Measurements from ENCODE around the gene CDKN1C.

The CDKN1C gene

DNA sequence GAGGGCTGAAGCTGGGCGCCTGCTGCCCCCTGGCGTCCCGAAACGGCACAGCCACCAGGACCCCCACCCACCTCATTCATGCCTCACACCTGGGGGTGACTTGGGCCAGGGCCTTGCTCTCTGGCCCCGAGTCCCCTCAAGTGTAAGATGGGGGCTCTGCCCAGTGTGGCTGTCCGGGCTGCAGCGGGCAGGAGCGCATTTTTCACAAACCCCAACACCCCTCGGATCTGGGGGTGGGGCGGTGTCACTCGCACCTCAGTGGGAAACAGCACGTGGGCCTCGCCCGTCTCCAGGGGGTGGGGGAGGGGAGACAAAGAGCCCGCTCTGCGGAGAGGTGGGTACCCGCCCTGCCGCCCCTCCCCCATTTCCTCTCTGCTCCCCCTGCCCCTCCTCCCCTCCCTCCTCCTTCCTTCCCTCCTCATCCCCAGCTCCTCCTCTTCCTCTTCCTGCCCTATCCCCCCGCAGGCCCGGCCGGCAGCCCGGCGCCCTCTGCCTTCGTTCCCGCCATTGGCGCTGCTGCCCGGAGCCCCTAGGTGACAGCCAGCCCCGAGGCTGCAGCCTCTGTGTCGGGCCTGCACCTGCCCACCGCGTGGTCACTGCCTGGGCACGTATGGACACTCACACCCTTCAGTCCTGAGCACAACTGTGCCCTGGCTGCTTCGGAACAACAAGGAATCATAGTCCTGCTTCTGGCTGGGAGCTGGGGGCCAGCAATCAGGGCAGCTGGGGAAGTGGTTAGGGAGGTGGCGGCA is 6.8 kb upstream of the CDKN1C start:
- Histone ChIP-seq H3K4me1 (ENCODE audit: insufficient read depth, low read length) (peaks cover 15% of the 10 kb centered on the region), H3K27ac (ENCODE audit: low read depth, low read length) (peak overlapping the region; percentile 79)

DNA sequence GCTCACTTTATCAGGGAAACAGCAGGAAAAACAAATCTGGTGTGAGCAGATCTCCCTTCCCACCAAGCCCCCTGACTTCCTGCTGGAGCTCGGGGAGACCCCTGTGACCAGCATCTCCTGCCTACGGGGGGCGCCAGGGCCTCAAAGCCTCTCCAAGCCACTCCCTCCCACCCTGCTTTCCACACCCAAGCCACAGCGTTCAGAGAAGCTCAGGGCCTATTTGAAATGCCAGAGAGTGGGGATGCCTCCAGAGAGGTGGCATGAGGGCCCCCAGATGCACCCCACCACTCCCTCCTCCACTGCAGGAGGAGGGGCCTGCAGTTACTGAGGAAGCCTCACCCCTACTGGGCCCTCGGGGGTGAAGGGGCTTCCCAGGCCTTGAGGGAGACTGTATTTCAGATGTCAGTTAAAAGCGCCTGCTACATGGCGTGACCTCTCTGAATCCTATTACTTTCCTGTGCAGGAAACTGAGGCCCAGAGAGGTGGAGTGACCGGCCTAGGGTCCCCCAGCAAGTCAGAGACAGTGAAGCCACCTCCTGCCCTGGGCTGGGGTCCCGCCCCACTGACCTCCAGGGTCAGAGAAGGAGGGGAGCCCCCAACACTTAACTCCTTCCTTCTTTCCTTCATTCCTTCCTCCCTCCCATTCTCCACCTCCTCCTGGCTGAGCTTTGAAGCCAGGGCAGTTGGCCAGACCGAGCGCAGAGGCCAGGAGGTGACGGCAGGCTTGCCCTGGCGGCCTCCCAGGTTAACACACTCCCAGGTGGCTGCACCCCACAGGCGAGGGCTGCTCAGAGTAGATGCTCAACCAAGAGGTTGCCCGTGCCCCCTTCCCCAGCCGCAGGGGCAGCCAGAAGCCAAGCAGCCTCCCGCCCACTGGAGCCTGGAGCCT is 6.0 kb upstream of the CDKN1C start:
- Histone ChIP-seq H3K27me3 (ENCODE audit: insufficient read depth, low read length) (peaks cover 20% of the 10 kb centered on the region), H3K36me3 (ENCODE audit: insufficient read depth, low read length) (no peaks in the 10 kb centered on the region), H3K4me1 (ENCODE audit: insufficient read depth, low read length) (peaks cover 19% of the 10 kb centered on the region), H3K9ac (ENCODE audit: low read depth, low read length) (peak overlapping the region; percentile 74), H3K9me3 (ENCODE audit: insufficient read depth, low read depth, low read length) (no peaks in the 10 kb centered on the region), H3K27ac (ENCODE audit: low read depth, low read length) (no peak overlapping the region), H3K4me3 (ENCODE audit: low read length) (no peak overlapping the region)
- WGBS, result 56% methylated on average over 16 of the region's 17 CpGs

More for the DNA sequence above, 6.8 kb upstream of the CDKN1C start:
- Histone ChIP-seq H3K36me3 (ENCODE audit: insufficient read depth, low read length) (no peaks in the 10 kb centered on the region), H3K9ac (ENCODE audit: low read depth, low read length) (peak overlapping the region; percentile 77), H3K27me3 (ENCODE audit: insufficient read depth, low read length) (peaks cover 12% of the 10 kb centered on the region), H3K4me3 (ENCODE audit: low read length) (peak overlapping the region; percentile 53), H3K9me3 (ENCODE audit: insufficient read depth, low read depth, low read length) (no peaks in the 10 kb centered on the region)
- WGBS, result 5% methylated on average over 28 of the region's 34 CpGs

DNA sequence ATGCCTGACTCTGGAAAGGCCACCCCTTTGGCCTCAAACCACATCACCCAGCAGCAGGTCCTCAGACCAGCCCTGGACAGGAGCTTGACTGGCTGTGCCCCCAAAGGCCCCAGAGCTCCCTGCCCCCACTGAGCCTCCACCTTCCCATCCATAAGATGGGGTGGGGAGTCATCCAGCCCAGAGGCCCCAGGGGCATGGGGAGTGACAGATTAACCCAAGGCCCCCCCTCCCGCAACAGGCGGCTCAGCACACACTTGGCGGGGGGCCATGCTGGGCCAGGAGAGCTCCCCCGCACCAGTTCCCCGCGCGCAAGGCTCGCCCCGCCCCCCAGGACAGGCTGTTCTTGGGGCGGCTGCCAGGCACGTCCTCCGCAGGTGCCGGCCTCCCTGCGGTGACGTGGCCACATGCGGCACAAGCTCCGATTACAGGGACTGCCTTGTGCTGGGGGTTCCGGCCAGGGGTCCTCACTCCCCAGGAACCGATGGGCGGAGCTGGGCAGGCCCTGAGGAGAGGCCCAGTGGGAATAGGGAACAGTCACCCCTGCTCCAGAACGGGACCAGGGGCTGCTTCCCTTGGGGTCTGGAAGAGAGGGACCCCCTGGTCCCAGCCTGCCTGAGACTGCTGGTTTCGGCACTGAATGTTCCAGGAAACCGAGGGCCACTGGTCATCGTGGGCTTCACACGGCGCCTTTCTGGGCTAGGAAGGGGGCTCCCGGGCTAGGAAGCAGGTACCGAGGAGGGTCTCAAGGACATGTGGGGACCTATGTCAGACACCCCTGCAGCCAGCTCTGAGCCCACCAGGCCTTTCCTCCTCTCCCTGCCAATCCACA is 5.1 kb upstream of the CDKN1C start:
- H3K36me3 ChIP-seq (ENCODE audit: insufficient read depth, low read length), result no peaks in the 10 kb centered on the region
- no peak overlapping the region for H3K4me3 ChIP-seq (ENCODE audit: low read length)
- no peak overlapping the region for H3K27ac ChIP-seq (ENCODE audit: low read depth, low read length)
- 68% methylated on average over 28 of the region's 28 CpGs for WGBS
- no peak overlapping the region for H3K9ac ChIP-seq (ENCODE audit: low read depth, low read length)
- H3K9me3 ChIP-seq (ENCODE audit: insufficient read depth, low read depth, low read length), result no peaks in the 10 kb centered on the region
- peaks cover 25% of the 10 kb centered on the region for H3K27me3 ChIP-seq (ENCODE audit: insufficient read depth, low read length)
- peaks cover 22% of the 10 kb centered on the region for H3K4me1 ChIP-seq (ENCODE audit: insufficient read depth, low read length)

DNA sequence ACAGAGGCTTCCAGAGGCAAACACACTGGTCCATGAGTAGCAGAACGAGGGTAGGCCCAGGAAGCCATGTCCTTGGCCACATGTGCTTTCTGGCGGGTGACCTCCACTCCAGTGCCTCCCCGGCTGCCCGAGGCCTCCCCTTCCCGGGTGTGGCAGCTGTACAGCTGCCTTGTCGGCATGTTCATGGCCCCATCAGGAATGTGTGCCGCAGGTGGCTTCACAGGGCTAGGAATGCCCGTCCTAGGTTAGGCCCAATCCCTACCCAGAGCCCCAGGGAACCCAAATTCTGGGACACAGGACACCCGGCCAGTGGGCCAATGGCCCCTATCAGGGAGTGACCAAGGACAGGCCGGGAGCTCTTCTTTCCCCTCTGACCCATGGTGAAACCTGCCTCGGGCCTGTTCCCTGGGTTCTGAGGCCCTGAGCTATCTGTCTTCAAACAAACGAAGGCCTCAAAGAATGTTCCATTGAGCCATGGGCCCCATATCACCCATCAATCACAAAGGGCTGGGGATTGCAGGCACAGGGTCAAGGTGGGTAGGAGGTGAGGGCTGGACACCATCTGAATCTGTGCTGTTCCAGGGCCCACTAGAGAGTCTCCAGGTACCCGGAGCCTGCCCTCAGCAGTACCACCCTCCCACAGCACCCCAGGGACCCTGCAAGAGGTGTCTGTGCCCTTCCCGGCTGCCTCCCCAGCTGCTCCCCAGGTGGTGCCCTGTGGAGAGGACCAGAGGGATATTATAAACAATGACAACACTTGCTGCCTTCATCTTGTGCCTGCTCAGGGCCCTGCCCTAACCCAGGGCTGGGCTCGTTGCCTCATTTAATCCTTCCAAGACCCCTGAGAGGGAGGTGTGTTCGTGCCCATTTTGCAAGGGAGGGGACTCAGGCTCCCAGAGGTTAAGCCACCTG is 4.0 kb upstream of the CDKN1C start:
- Histone ChIP-seq H3K27ac (ENCODE audit: low read depth, low read length) (no peak overlapping the region), H3K27me3 (ENCODE audit: insufficient read depth, low read length) (peaks cover 32% of the 10 kb centered on the region), H3K4me3 (ENCODE audit: low read length) (no peak overlapping the region), H3K4me1 (ENCODE audit: insufficient read depth, low read length) (peaks cover 22% of the 10 kb centered on the region), H3K9ac (ENCODE audit: low read depth, low read length) (no peak overlapping the region), H3K9me3 (ENCODE audit: insufficient read depth, low read depth, low read length) (no peaks in the 10 kb centered on the region), H3K36me3 (ENCODE audit: insufficient read depth, low read length) (no peaks in the 10 kb centered on the region)
- 86% methylated on average over 16 of the region's 16 CpGs for WGBS

DNA sequence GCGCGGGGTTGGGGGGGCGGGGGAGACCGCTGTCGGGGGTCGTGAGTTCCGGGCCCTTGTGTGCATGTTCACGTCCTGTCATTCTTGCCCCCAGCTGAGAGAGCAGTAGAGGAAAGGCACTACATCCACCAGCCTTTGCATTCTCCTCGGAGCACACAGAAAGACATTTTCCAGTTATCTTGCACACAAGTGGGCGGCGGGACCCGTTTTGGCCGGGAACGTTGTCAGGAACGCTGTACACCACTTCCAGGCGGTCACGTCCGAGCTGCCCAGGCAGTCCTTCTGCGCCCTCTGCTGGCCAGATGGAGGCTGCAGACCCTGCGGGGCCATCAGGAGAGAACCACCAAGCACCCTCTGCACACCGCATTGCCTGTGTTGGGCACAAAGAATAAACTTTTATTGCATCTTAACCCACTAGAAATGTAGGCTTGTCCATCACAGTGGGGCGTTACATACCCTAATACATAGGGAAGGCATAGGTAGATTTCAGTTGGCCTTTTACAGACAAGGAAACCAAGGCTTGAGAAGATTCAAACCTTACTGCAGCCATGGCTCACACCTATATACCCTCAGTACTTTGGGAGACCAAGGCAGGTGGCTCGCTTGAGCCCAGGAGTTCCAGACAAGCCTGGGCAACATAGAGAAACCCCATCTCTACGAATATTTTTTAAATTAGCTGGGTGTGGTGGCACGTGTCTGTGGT is 2.8 kb upstream of the CDKN1C start:
- Histone ChIP-seq H3K36me3 (ENCODE audit: insufficient read depth, low read length) (no peaks in the 10 kb centered on the region), H3K4me3 (ENCODE audit: low read length) (no peak overlapping the region), H3K27me3 (ENCODE audit: insufficient read depth, low read length) (peaks cover 44% of the 10 kb centered on the region), H3K27ac (ENCODE audit: low read depth, low read length) (no peak overlapping the region), H3K9ac (ENCODE audit: low read depth, low read length) (no peak overlapping the region), H3K9me3 (ENCODE audit: insufficient read depth, low read depth, low read length) (no peaks in the 10 kb centered on the region), H3K4me1 (ENCODE audit: insufficient read depth, low read length) (peaks cover 24% of the 10 kb centered on the region)
- WGBS, result 33% methylated on average over 25 of the region's 25 CpGs

DNA sequence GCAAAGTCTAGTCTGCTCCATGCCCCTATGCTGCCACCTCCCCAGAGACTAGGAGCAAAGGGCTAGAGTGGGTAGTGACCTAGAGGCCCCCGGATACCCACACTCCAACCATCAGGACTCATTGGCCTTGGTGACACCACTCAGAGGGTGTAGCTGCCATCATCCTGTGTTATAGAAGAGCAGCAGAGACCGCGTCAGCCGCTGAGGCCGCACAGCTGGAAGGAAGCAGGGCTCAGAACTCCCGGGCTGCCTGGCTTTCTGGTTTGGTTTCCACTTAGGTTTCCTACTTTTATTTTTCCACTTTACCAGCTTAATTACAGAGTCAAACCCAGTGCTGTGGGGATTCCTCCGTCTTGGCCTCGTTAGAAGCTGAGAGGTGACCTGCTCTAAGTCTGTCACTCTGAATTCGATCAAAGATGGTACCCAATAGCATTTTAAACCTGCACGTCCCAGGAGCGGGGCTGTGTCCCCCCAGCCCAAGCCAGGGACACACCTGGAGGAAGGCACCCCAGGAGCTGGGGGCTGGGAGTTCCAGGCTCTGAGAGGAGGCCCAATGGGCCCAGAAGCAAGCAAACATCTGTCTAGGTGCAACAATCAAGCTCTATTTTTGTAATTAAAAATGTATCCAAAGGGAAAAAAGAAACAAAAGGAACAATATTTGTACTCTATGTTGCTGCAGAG is 2.1 kb upstream of the CDKN1C start:
- WGBS, result 75% methylated on average over 11 of the region's 11 CpGs

DNA sequence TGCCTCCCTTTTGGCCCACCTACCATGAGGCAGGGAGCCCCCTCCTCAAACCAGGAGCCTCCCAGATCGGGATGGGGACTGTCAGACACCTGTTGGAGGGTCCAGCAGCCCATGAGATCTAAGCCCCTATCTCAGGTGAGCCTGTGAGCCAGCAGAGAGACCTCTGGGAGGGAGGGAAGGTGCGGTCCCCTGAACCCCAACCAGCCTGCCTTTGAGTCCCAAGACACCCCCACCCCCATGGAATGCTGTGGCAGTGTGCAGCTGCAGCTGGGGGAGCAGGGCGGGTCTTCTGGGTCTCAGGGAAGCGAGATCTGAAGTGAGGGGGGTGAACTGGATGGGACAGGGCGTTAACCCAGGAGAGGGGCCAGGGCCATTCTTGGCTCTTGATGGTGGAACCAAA is 1.4 kb upstream of the CDKN1C start:
- H3K27me3 ChIP-seq (ENCODE audit: insufficient read depth, low read length), result peaks cover 59% of the 10 kb centered on the region
- H3K9me3 ChIP-seq (ENCODE audit: insufficient read depth, low read depth, low read length), result no peaks in the 10 kb centered on the region
- H3K4me1 ChIP-seq (ENCODE audit: insufficient read depth, low read length), result peaks cover 31% of the 10 kb centered on the region
- H3K4me3 ChIP-seq (ENCODE audit: low read length), result no peak overlapping the region
- WGBS, result 83% methylated on average over 4 of the region's 5 CpGs
- no peak overlapping the region for H3K9ac ChIP-seq (ENCODE audit: low read depth, low read length)
- H3K27ac ChIP-seq (ENCODE audit: low read depth, low read length), result no peak overlapping the region
- no peaks in the 10 kb centered on the region for H3K36me3 ChIP-seq (ENCODE audit: insufficient read depth, low read length)

More for the DNA sequence above, 2.1 kb upstream of the CDKN1C start:
- no peaks in the 10 kb centered on the region for H3K36me3 ChIP-seq (ENCODE audit: insufficient read depth, low read length)
- peaks cover 25% of the 10 kb centered on the region for H3K4me1 ChIP-seq (ENCODE audit: insufficient read depth, low read length)
- no peak overlapping the region for H3K27ac ChIP-seq (ENCODE audit: low read depth, low read length)
- peaks cover 52% of the 10 kb centered on the region for H3K27me3 ChIP-seq (ENCODE audit: insufficient read depth, low read length)
- no peak overlapping the region for H3K4me3 ChIP-seq (ENCODE audit: low read length)
- no peaks in the 10 kb centered on the region for H3K9me3 ChIP-seq (ENCODE audit: insufficient read depth, low read depth, low read length)
- H3K9ac ChIP-seq (ENCODE audit: low read depth, low read length), result no peak overlapping the region

DNA sequence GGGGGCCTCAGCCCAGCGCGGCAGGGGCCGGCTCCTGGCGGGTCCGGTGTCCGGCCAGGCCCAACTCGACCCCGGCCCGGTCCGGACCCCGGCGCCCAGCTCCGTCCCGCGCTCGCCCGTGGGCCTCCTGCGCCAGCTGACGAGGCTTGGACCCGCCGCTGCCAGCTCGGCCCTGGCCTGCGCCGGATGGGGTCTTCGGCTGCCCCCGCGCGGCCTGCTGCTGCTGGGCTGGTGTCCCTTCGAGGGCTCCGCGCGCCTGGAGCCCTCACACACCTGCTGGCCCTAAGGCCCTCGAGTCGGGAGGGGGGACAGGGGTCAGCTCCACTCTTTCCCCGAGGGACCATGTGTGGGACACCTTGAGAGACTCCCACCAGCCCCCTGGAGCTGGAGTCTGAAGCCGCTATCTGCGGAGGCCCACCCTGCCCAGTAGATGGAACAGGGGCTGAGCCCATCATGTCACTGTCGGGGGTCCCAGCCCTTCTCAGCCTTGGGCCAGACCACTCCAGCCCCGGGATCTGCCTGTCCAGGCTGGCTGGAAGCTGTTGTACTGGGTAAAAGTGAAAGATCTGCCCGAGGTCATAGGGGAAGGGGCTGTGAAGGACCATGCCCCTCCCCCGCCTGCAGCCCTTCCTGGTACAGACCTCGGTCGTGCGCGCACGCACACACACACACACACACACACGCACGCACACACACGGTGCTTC is 768 bp upstream of the CDKN1C start:
- 11% methylated on average over 49 of the region's 49 CpGs for WGBS
- Histone ChIP-seq H3K4me1 (ENCODE audit: insufficient read depth, low read length) (peaks cover 27% of the 10 kb centered on the region), H3K36me3 (ENCODE audit: insufficient read depth, low read length) (no peaks in the 10 kb centered on the region), H3K4me3 (ENCODE audit: low read length) (peak overlapping the region; percentile 36), H3K27ac (ENCODE audit: low read depth, low read length) (no peak overlapping the region; the same call in 1 of the 2 replicates), H3K27me3 (ENCODE audit: insufficient read depth, low read length) (peaks cover 64% of the 10 kb centered on the region), H3K9ac (ENCODE audit: low read depth, low read length) (peak overlapping the region; percentile 41), H3K9me3 (ENCODE audit: insufficient read depth, low read depth, low read length) (no peaks in the 10 kb centered on the region)

DNA sequence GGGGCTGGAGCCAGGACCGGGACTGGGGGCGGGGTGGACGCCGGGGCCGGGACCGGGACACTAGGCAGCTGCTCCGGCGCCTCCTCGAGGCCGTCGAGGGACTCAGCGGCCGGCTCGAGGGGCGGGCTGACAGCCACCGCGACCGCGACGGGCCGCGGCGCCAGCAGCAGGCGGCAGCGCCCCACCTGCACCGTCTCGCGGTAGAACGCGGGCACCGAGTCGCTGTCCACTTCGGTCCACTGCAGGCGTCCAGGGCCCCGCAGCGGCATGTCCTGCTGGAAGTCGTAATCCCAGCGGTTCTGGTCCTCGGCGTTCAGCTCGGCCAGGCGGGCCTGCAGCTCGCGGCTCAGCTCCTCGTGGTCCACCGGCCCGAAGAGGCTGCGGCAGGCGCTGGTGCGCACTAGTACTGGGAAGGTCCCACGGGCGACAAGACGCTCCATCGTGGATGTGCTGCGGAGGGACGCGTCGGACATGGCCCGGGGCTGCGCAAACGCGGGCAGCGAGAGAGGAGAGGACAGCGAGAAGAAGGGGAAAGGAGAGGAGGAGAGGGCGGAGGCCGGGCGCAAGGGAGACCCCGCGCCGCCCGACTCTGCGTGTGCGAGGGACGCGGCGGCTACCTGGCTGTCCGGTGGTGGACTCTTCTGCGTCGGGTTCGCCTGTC is 428 bp downstream of the CDKN1C start:
- peaks cover 76% of the 10 kb centered on the region for H3K27me3 ChIP-seq (ENCODE audit: insufficient read depth, low read length)
- H3K4me3 ChIP-seq (ENCODE audit: low read length), result peak overlapping the region; percentile 66
- H3K9ac ChIP-seq (ENCODE audit: low read depth, low read length), result peak overlapping the region; percentile 46
- 1% methylated on average over 80 of the region's 80 CpGs for WGBS
- no peaks in the 10 kb centered on the region for H3K36me3 ChIP-seq (ENCODE audit: insufficient read depth, low read length)
- no peaks in the 10 kb centered on the region for H3K9me3 ChIP-seq (ENCODE audit: insufficient read depth, low read depth, low read length)
- no peak overlapping the region for H3K27ac ChIP-seq (ENCODE audit: low read depth, low read length)
- peaks cover 27% of the 10 kb centered on the region for H3K4me1 ChIP-seq (ENCODE audit: insufficient read depth, low read length)

Data from HUES64 (cell line).